Tibial nerve (tissue), 4 donors: Measurements from ENCODE around the gene SUCLG2.

Experiments
- CTCF ChIP-seq, 5 experiments: fragments of 200-600 bp in 3 of 5; fragments of 450-650 bp in 2 of 5; sonication (generic) in 3 of 5; IDR thresholded peaks; one replicate each; pipeline ENCODE4 v1.5.1; 2016 to 2019; ENCODE audit warnings: antibody characterized with exemption in 5 of 5, mild to moderate bottlenecking in 3 of 5, moderate library complexity in 2 of 5
- EP300 ChIP-seq, 2 donors: sonication (generic); formaldehyde crosslinking; IDR thresholded peaks; one replicate each; pipeline ENCODE4 v1.6.1; 2017; ENCODE audit warnings: antibody characterized with exemption in 2 of 2, mild to moderate bottlenecking in 1 of 2
- POLR2A ChIP-seq, 2 donors: fragments of 450-650 bp; IDR thresholded peaks; one replicate each; pipeline ENCODE4 v1.6.1; 2017; ENCODE audit warnings: antibody characterized with exemption in 2 of 2, mild to moderate bottlenecking in 2 of 2, moderate library complexity in 2 of 2

GRCh38 chr3:67580430-67581000 is 73.9 kb downstream of the SUCLG2 start:
- TF ChIP-seq POLR2A (IDR thresholded peaks at IDR 0.05) (no peak), CTCF (IDR thresholded peaks at IDR 0.05) (no peak), EP300 (IDR thresholded peaks at IDR 0.05) (no peak)
